ENCODE measurements around the gene KRTAP10-4.
"Not testable (repeated sequence)": the region's sequence is repeated elsewhere in the genome, so short reads cannot be mapped to it uniquely, and the experiment has no call there.

KRTAP10-4 gene

DNA sequence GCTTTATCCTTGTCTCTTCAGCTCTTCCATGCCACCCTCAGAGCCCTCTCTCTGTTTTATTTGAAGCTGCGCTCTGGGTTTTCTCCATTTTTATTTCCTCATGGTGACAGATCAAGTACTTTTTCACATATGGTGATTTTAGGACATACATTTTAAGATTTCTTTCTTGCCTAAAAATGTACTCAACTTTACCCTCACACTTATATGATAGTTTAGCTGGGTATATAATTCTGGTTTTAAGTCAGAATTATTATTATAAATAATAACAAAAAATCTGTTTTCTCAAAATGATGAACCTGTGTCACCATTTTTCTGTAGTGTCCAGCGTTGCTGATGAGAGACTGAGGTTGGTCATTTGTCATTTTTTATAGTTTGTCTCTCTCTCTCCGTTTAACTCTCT is 7.6 kb downstream of the KRTAP10-4 start:
- no peak for DNase-seq

- no peak for DNase-seq
These were observed 8.5 kb downstream of the KRTAP10-4 start for GRCh38 chr21:44582055-44582454.

DNA sequence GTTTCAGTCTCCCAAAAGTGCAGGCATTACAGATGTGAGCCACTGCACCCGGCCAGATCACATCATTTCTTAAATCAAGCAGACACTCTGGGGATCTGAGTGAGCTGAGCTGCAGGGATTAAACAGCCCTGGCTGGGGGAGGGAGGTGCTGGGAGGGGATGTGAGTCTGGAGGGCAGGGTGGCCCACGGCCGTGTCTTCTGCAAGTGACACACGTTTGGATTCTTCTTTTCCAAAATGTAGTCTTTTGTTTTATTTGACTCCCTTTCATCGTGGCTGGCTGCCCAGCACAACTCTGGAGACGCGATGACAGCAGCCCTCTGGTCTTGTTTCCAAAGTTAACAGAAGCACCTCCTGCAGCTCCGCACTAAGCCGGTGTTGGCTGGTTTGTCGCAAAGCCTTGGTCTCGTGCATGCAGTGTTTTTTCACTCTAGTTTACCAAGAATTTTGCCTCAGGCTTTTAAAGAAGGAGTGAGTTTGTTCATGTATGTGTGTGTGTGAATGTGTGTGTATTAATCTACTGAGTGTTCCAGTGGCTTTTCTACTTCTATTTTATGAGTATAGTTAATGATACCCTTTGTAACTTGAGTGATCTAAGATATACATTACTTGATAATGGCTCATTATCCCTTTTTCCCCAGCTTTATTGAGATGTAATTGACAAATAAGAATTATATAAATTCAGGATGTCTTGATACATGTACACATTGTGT is 9.7 kb downstream of the KRTAP10-4 start:
- DNase-seq = no peak

GRCh38 chr21:44583800-44584147 is 10.2 kb downstream of the KRTAP10-4 start:
- no peak for DNase-seq

- DNase-seq = no peak
These were observed 12.4 kb downstream of the KRTAP10-4 start for GRCh38 chr21:44585892-44586291.

DNA sequence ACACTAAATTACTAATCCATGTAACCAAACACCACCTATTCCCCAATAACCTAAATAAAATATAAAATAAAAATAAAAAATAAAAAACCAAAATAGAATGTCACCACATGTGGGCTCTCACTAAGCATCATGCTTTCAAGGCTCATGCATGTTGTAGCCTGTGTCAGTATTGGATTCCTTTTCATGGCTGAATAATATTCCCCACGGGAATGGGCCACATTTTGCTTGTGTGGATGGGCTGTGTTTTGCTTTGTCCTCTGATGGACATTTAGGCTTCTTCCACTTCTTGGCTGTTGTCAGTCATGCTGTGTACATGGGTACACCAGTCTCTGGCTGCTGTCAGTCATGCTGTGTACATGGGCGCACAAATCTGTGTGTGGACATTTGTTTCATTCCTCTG is 15.6 kb downstream of the KRTAP10-4 start:
- no peak for DNase-seq

- no peak for DNase-seq
These were observed 16.2 kb downstream of the KRTAP10-4 start for GRCh38 chr21:44589586-44590305.

GRCh38 chr21:44590311-44590721 is 16.8 kb downstream of the KRTAP10-4 start:
- DNase-seq = no peak

DNA sequence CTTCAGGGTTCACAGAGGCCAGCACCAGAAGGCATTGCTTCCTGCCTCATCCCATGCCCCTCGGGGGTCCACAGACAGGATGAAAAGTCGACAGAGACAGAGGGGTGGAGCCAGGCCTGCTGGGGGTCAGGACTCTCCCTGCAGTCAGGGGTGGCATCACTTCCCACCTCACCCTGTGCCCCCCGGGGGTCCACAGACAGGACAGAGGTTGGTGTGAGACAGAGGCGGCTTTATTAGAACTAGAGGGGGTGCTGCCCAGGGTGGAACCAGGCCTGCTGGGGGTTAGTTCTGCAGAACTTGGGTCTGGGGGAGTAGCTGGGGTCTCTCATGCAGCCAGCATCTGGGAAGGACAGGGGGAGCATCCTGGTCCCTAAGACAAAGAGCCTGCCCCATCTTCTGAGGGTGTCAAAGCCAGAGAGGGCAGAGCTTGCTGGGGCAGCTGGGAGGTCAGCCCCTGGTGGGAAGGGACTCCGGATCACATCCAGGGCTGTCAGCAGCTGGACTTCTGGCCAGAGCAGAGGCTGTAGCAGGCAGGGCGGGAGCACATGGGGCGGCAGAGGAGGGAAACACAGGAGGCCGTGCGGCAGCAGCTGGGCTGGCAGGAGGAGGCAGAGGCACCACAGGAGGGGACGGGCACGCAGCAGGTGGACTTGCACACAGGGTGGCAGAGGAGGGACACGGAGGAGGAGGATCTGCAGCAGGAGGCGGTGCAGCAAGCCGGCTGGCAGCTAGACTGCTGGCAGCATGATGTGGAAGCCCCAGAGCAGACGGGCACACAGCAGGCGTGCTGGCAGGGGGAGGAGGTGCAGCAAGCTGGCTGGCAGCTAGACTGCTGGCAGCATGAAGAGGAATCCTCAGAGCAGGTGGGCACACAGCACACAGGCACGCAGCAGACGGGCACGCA is 17.6 kb downstream of the KRTAP10-4 start:
- DNase-seq = not testable (repeated sequence)

DNA sequence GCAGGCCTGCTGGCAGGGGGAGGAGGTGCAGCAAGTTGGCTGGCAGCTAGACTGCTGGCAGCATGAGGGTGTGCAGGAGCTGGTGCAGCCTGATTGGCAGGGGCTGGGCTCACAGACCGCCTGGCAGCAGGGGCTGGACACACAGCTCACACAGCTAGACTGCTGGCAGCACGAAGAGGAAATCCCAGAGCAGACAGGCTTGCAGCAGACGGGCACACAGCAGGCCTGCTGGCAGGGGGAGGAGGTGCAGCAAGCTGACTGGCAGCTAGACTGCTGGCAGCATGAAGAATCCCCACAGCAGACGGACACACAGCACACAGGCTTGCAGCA is 18.2 kb downstream of the KRTAP10-4 start:
- DNase-seq = not testable (repeated sequence)

DNA sequence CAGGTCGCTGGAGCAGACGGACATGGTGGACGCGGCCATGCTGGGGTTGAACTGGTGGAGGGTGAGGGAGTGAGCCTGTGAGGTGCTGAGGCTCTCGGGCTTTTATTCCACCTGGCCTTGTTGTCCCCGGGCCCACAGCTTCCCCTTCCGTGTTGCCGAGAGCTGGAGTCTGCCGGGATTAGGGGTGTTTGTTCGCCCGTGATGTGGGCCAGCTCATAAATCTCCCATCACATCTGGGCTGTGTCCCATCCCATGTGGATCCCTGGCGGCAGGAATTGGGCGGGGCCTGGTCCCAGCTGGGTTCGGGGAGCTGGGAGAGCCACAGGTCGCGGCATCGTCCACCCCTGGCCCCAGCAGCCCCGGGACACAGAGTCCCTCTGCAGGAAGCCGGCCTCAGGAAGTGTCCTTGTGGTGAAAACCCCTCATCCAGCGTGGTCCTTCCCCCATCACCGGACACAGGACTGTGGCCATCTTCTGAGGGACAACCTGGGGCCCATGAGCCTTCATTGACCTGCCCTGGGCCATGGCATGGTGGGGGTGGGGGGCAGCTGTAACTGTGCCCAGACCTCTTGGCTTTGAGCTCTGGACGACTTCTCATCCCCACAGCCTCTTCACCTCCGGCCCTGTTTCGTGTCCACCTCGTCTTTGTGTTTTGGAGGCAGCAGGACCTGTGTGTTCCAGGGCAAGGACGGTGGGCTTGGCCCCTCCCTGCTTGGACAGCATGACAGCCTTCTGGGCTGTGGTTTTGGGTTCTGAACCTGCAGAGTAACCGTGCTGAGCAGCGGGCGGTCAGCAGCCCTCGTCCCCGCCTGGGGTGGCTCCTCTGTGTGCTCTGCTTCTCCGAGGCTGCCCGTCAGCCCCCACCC is 19.1 kb downstream of the KRTAP10-4 start, which contains the start of gene KRTAP10-6:
KRTAP10-6 (minus strand) TSS at position 60 of the 866 bp plus-strand sequence; CDS start at position 39, 21 bp downstream.
- DNase-seq = no peak

GRCh38 chr21:44593598-44594405 is 20.3 kb downstream of the KRTAP10-4 start:
- no peak for DNase-seq

DNA sequence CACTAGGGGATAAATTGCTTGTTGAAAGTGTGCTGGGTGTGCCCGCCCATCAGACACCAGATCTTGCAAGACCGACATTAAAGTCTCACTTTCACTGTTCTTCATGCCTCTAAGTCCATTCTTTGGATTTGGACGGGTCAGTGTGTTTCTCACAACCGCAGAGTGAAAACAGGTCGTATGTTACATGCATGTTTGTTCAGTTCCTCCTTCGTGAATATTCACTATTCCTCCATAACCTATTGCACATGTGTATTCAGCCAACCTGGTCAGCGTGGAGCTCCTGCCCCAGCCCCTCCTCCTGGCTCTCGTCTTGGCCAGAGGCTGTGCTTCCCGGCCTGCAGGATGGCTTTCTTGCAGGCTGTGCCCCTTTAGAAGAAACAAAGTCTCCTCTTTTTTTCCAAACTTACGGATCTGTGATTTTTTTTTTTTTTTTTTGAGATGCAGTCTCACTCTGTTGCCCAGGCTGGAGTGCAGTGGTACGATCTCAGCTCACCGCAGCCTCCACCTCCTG is 20.9 kb downstream of the KRTAP10-4 start:
- no peak for DNase-seq

DNA sequence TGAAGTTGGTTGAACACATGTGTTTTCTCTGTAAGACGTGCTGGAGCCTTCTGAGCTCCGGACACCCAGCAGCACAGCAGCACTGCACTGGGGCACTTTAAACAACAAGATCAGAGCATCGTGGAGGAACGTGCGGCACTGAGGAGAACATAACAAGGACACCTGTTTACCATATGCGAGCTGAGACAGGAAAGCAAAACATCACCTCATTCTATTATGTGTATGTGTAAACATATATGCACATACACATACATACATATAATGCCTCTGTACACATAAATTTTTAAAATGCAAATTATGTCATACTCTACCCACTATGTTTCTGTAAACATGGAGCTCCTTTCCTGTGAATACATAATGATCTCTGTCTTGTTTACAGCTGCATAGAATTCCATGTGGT is 22.0 kb downstream of the KRTAP10-4 start:
- no peak for DNase-seq

DNA sequence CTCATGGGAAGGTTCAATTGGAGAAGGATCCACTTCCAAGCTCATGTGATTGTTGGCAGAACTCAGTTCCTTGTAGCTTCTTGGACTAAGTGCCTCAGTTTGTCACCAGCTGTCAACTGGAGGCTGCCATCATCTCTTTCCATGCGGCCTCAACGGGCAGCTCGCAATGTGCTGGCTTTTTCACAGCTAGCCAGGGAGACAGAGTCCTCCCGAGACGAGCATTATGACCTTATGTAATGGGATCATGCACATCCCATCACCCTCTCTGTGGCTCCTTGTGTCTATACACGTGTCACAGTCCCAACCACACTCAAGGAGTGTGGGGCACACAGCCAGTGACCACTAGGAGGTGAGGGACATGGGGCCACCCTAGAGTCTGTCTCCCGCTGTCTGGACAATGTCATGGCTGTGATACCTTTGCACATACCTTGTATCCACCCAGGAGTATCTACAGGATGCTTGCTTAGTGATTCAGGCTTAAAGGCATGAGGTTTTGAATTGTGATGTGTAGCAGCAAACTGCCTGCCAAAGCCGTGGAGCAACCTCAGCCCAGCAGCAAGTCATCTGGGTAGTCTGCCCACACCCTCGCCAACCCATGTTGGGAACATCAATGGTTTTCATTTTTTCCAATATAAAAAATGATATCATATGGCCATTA is 22.7 kb downstream of the KRTAP10-4 start:
- no peak for DNase-seq

- no peak for DNase-seq
These were observed 24.5 kb downstream of the KRTAP10-4 start for GRCh38 chr21:44598061-44598460.

- DNase-seq = no peak
These were observed 25.9 kb downstream of the KRTAP10-4 start for GRCh38 chr21:44599264-44600029.

DNA sequence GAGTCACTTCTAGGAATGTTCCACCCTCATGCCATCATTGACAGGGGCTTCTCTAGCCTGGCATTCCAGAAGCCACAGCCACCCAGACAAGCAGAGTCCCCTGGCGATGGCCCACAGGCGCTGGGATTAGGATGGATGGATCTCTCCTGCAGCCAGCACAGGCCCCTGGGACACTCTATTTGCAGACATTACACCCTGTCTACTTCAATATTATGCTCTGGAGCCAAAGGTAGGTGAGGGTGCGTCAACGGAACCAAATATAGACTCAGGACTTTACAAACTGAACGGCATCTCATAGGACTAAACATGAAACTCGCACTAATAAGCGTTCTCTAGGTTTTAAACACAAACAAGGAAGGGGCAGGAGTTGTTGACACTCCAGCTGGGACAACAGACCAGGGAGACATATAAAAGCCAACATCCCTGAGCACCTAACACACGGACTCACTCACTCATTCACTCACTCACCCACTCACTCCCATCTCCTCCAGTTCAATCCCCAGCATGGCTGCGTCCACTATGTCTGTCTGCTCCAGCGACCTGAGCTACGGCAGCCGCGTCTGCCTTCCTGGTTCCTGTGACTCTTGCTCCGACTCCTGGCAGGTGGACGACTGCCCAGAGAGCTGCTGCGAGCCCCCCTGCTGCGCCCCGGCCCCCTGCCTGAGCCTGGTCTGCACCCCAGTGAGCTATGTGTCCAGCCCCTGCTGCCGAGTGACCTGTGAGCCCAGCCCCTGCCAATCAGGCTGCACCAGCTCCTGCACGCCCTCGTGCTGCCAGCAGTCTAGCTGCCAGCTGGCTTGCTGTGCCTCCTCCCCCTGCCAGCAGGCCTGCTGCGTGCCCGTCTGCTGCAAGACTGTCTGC is 26.8 kb downstream of the KRTAP10-4 start, which contains the start of gene KRTAP10-7:
KRTAP10-7 (plus strand) TSS at position 480 of the 861 bp plus-strand sequence; CDS start at position 505, 25 bp downstream.
- not testable (repeated sequence) for DNase-seq

DNA sequence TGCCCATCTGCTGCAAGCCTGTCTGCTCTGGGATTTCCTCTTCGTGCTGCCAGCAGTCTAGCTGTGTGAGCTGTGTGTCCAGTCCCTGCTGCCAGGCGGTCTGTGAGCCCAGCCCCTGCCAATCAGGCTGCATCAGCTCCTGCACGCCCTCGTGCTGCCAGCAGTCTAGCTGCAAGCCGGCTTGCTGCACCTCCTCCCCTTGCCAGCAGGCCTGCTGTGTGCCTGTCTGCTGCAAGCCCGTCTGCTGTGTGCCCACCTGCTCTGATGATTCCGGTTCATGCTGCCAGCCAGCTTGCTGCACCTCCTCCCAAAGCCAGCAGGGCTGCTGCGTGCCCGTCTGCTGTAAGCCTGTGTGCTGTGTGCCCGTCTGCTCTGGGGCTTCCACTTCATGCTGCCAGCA is 27.6 kb downstream of the KRTAP10-4 start:
- not testable (repeated sequence) for DNase-seq
